ENCODE data around the gene RNF125. TPM values are rescaled to one million over a fixed set of nuclear protein-coding genes. Genes with fewer than 3 reads are reported as not detected.

The RNF125 gene
- total and polyA plus RNA-seq, 4 donors = 1.6 to 5.7 (median 3.6) TPM

- no peaks in the 10 kb centered on the region for H3K36me3 ChIP-seq (ENCODE audit: control insufficient read depth in 4 of 4, insufficient read depth in 3 of 4, low read depth in 1 of 4, low read length in 3 of 4)
- H3K9ac ChIP-seq (ENCODE audit: low read depth in 1 of 2, low read length in 2 of 2) = no peak overlapping the region
- 92% methylated on average over 3 of the region's 3 CpGs for WGBS
- no peaks in the 10 kb centered on the region for H3K27me3 ChIP-seq (ENCODE audit: control insufficient read depth in 4 of 4, insufficient read depth in 4 of 4, low read length in 3 of 4)
- no peak overlapping the region for H3K27ac ChIP-seq (ENCODE audit: low read depth in 1 of 2, low read length in 2 of 2)
- no peak for DNase-seq (ENCODE audit: low spot score)
- H3K4me1 ChIP-seq (ENCODE audit: control insufficient read depth in 4 of 4, insufficient read depth in 4 of 4, low read length in 3 of 4) = peaks cover 0 to 4% (median under 1%) of the 10 kb centered on the region in 4 donors
- H3K4me3 ChIP-seq (ENCODE audit: low read depth in 1 of 3, low read length in 3 of 3) = no peak overlapping the region
- H3K9me3 ChIP-seq (ENCODE audit: control insufficient read depth in 4 of 4, low read length in 3 of 4) = no peaks in the 10 kb centered on the region
- TF ChIP-seq CTCF (IDR thresholded peaks at IDR 0.05; ENCODE audit: low read depth, low read length, missing input control) (no peak), GABPA (IDR thresholded peaks at IDR 0.05 in 1 of 2, conservative IDR thresholded peaks at IDR 0.05 in 1 of 2) (no peak), ATF3 (IDR thresholded peaks at IDR 0.05) (no peak), FOXA2 (IDR thresholded peaks at IDR 0.05) (no peak), NR2F2 (IDR thresholded peaks at IDR 0.05) (no peak), ZBTB33 (IDR thresholded peaks at IDR 0.05) (no peak), EGR1 (IDR thresholded peaks at IDR 0.05; ENCODE audit: low read depth in 2 of 2) (no peak), SP1 (IDR thresholded peaks at IDR 0.05) (no peak), HNF4G (IDR thresholded peaks at IDR 0.05) (no peak), TAF1 (conservative IDR thresholded peaks at IDR 0.05) (no peak), YY1 (IDR thresholded peaks at IDR 0.05) (no peak), JUND (IDR thresholded peaks at IDR 0.05) (no peak), FOXA1 (IDR thresholded peaks at IDR 0.05) (no peak), HNF4A (conservative IDR thresholded peaks at IDR 0.05) (no peak), RXRA (IDR thresholded peaks at IDR 0.05) (no peak), RAD21 (IDR thresholded peaks at IDR 0.05) (no peak)
- TF ChIP-seq, protein P1, sequence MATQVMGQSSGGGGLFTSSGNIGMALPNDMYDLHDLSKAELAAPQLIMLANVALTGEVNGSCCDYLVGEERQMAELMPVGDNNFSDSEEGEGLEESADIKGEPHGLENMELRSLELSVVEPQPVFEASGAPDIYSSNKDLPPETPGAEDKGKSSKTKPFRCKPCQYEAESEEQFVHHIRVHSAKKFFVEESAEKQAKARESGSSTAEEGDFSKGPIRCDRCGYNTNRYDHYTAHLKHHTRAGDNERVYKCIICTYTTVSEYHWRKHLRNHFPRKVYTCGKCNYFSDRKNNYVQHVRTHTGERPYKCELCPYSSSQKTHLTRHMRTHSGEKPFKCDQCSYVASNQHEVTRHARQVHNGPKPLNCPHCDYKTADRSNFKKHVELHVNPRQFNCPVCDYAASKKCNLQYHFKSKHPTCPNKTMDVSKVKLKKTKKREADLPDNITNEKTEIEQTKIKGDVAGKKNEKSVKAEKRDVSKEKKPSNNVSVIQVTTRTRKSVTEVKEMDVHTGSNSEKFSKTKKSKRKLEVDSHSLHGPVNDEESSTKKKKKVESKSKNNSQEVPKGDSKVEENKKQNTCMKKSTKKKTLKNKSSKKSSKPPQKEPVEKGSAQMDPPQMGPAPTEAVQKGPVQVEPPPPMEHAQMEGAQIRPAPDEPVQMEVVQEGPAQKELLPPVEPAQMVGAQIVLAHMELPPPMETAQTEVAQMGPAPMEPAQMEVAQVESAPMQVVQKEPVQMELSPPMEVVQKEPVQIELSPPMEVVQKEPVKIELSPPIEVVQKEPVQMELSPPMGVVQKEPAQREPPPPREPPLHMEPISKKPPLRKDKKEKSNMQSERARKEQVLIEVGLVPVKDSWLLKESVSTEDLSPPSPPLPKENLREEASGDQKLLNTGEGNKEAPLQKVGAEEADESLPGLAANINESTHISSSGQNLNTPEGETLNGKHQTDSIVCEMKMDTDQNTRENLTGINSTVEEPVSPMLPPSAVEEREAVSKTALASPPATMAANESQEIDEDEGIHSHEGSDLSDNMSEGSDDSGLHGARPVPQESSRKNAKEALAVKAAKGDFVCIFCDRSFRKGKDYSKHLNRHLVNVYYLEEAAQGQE (IDR thresholded peaks at IDR 0.05) = no peak
- TF ChIP-seq, protein P2, sequence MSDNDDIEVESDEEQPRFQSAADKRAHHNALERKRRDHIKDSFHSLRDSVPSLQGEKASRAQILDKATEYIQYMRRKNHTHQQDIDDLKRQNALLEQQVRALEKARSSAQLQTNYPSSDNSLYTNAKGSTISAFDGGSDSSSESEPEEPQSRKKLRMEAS (IDR thresholded peaks at IDR 0.05) = no peak
These were observed 7.4 kb upstream of the RNF125 start for GRCh38 chr18:32011193-32011592.
